RKO (cell line): ENCODE data around the gene CDK5RAP2.
A peak's percentile ranks its signal among the peaks of the same experiment; 100 is the strongest.

Experiments
- DNase-seq: peaks from one replicate; pipeline ENCODE4 v3.0.0-alpha.2; 2016; ENCODE audit warnings: low spot score

Gene CDK5RAP2

GRCh38 chr9:120580051-120580896, at the start of gene CDK5RAP2:
CDK5RAP2 (minus strand) TSS chr9:120580167; CDS start chr9:120579978, 189 bp downstream.
- peak; percentile 100 for DNase-seq

GRCh38 chr9:120628925-120629497, 49.0 kb upstream of the CDK5RAP2 start:
- DNase-seq, result peak; percentile 91

- no peak for DNase-seq
Measured at GRCh38 chr9:120628207-120628924, 48.4 kb upstream of the CDK5RAP2 start.

GRCh38 chr9:120627073-120627472, 47.1 kb upstream of the CDK5RAP2 start:
- DNase-seq, result no peak

- no peak for DNase-seq
Measured at GRCh38 chr9:120626512-120626911, 46.5 kb upstream of the CDK5RAP2 start.

- DNase-seq, result peak; percentile 58
Measured at GRCh38 chr9:120625222-120625621, 45.3 kb upstream of the CDK5RAP2 start.

- no peak for DNase-seq
Measured at GRCh38 chr9:120622790-120623189, 42.8 kb upstream of the CDK5RAP2 start.

GRCh38 chr9:120621941-120622340, 42.0 kb upstream of the CDK5RAP2 start:
- DNase-seq, result no peak

- peak; percentile 82 for DNase-seq
Measured at GRCh38 chr9:120619751-120620655, 40.0 kb upstream of the CDK5RAP2 start.

- DNase-seq, result no peak
Measured at GRCh38 chr9:120616966-120617935, 37.3 kb upstream of the CDK5RAP2 start.

- DNase-seq, result peak; percentile 45
Measured at GRCh38 chr9:120612218-120612617, 32.3 kb upstream of the CDK5RAP2 start.

- no peak for DNase-seq
Measured at GRCh38 chr9:120611690-120612068, 31.7 kb upstream of the CDK5RAP2 start.

- peak; percentile 64 for DNase-seq
Measured at GRCh38 chr9:120610975-120611689, 31.2 kb upstream of the CDK5RAP2 start.

- DNase-seq, result no peak
Measured at GRCh38 chr9:120609636-120610035, 29.7 kb upstream of the CDK5RAP2 start.

GRCh38 chr9:120608421-120608820, 28.5 kb upstream of the CDK5RAP2 start:
- peak; percentile 34 for DNase-seq

- DNase-seq, result no peak
Measured at GRCh38 chr9:120603591-120603990, 23.6 kb upstream of the CDK5RAP2 start.

- no peak for DNase-seq
Measured at GRCh38 chr9:120603010-120603409, 23.0 kb upstream of the CDK5RAP2 start.

- no peak for DNase-seq
Measured at GRCh38 chr9:120593955-120594277, 13.9 kb upstream of the CDK5RAP2 start.

GRCh38 chr9:120593250-120593954, 13.4 kb upstream of the CDK5RAP2 start:
- no peak for DNase-seq
